ENCODE measurements around the gene SLC16A6. TPM values are rescaled to one million over a fixed set of nuclear protein-coding genes. Genes with fewer than 3 reads are reported as not detected.

Gene SLC16A6
- total RNA-seq, 1 donor, result 0.09 TPM

DNA sequence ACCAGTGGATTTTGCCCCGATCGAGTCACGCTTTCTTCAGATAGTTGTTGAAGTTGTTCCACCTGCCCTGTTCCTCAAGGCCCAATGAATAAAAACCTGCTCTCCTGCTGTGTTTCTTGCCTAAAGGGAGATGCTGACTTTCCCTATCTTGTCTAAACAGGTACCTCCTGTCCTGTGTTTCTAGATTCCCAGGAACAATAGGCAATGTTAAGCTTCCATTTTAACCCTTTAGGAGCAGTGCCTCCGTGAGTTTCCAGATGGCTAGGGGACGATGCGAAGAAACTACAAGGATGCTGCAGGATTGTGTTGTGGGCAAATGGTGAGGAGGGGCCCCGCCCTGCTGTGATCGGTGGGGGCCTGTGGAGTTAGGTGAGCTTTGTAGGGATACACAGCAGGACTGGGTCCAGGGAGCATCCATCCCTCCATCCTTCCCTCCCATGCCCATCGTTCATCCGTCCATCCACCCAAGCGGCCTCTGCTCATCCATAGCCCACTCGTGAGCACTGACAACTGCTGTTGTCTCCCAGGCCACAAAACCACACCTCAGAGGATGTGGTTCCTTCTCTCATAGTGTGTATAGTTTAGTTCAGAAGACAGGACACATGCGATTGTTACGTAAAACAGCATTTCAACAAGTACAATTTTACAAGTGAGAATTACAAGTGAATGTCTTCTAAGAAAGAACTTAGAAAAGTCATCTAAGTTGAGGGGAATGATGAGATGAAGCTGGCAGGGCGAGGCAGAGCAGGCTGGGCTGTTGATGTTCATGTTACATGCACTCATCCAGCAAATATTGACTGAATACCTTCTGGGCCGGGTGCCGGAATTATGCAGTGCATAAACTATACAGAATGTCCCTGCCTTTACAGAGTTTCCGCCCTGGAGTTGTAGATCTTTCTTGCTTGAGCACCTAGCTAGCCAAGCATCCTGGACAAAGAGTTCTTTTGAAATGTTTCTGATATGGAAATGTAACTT is 5.6 kb upstream of the SLC16A6 start:
- no peak overlapping the region for H3K4me3 ChIP-seq (ENCODE audit: low read depth, low read length)
- TF ChIP-seq, protein P1, sequence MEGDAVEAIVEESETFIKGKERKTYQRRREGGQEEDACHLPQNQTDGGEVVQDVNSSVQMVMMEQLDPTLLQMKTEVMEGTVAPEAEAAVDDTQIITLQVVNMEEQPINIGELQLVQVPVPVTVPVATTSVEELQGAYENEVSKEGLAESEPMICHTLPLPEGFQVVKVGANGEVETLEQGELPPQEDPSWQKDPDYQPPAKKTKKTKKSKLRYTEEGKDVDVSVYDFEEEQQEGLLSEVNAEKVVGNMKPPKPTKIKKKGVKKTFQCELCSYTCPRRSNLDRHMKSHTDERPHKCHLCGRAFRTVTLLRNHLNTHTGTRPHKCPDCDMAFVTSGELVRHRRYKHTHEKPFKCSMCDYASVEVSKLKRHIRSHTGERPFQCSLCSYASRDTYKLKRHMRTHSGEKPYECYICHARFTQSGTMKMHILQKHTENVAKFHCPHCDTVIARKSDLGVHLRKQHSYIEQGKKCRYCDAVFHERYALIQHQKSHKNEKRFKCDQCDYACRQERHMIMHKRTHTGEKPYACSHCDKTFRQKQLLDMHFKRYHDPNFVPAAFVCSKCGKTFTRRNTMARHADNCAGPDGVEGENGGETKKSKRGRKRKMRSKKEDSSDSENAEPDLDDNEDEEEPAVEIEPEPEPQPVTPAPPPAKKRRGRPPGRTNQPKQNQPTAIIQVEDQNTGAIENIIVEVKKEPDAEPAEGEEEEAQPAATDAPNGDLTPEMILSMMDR (IDR thresholded peaks at IDR 0.05; ENCODE audit: insufficient read depth, low read length), result no peak
- DNase-seq (ENCODE audit: low read depth), result no peak

DNA sequence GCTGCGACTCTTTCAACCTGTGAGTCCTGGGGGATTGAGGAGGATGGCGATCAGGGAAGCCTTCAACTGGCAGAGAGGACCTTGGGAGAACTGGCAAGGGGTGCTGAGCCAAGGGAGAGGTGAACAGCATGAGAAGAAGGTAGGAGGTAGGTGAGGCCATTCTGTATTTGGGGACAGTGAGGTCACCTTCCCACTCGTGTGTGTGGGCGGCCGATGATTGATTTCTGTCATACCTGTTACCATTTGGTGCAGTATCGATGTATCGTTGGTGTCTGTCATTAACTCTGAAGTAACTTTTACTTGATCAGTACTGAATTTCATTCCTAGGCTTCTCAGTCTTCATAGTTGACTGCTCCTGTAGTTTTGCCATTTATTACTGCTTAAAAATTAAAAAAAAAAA is 4.2 kb upstream of the SLC16A6 start:
- H3K4me3 ChIP-seq (ENCODE audit: low read depth, low read length), result no peak overlapping the region
- DNase-seq (ENCODE audit: low read depth), result no peak
- TF ChIP-seq, protein P1 (IDR thresholded peaks at IDR 0.05; ENCODE audit: insufficient read depth, low read length), result no peak

- TF ChIP-seq, protein P1 (IDR thresholded peaks at IDR 0.05; ENCODE audit: insufficient read depth, low read length), result no peak
- DNase-seq (ENCODE audit: low read depth), result no peak
- no peak overlapping the region for H3K4me3 ChIP-seq (ENCODE audit: low read depth, low read length)
Measured at GRCh38 chr17:68294617-68295016, 3.7 kb upstream of the SLC16A6 start.

DNA sequence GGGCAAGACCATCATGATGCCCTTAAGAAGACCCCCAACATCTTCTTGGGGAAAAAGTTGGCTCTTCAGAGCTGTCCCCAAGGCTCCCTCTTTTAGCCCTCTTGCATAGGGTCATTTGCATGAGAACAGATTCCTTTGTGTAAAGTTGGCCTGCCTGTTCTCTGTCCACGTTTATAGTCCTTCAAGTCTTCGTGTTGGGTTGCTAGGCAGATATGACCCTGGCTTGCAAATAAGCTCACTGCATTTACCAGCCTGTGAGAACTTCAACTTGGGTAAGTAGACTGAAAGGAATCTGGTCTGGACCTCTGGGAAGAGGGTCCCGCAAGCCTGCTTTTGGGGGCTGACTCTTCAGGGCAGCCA is 3.2 kb upstream of the SLC16A6 start:
- TF ChIP-seq, protein P1 (IDR thresholded peaks at IDR 0.05; ENCODE audit: insufficient read depth, low read length), result no peak
- H3K4me3 ChIP-seq (ENCODE audit: low read depth, low read length), result no peak overlapping the region
- no peak for DNase-seq (ENCODE audit: low read depth)

- TF ChIP-seq, protein P1 (IDR thresholded peaks at IDR 0.05; ENCODE audit: insufficient read depth, low read length), result no peak
- no peak for DNase-seq (ENCODE audit: low read depth)
- H3K4me3 ChIP-seq (ENCODE audit: low read depth, low read length), result no peak overlapping the region
Measured at GRCh38 chr17:68293490-68294195, 2.7 kb upstream of the SLC16A6 start.

DNA sequence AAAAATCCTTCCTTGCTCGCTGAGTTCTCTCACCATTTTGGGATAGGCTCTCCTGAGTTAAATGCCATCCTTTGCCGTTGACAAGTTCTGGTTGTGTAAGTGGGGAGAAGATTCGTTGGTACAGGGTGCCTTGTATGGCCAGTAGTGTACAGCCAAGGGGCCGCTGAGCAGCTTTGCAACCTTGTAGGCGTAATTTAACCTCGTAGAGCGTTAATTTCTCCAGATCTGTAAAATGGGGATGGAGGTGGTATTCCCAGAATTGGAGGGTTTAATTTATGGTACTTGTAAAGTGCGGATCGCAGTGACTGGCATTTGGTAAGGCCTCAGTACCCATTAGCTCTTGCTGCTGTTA is 1.7 kb upstream of the SLC16A6 start:
- no peak overlapping the region for H3K4me3 ChIP-seq (ENCODE audit: low read depth, low read length)
- TF ChIP-seq, protein P1 (IDR thresholded peaks at IDR 0.05; ENCODE audit: insufficient read depth, low read length), result no peak
- no peak for DNase-seq (ENCODE audit: low read depth)

All from fibroblast of the aortic adventitia (primary cell).